Placental pericyte (primary cell): ENCODE results near the gene ZFP57. TPM values are rescaled to one million over a fixed set of nuclear protein-coding genes. Genes with fewer than 3 reads are reported as not detected.

Experiments
- small RNA-seq: library from RNA; depleted of rRNA; stranded (forward); fragments of <200 nt; gene quantifications from one replicate; pipeline ENCODE3, GENCODE V24; 2012; ENCODE audit warnings: low replicate concordance
- total RNA-seq: library from RNA; depleted of rRNA; stranded (reverse); fragments of >200 nt; gene quantifications from 2 replicates; pipeline ENCODE4 v1.2.3, GENCODE V29; 2012

ZFP57 gene
- total RNA-seq = not detected in 2 replicates

GRCh38 chr6:29680904-29681303 lies at the start of gene ZFP57:
Gene ZFP57, minus strand, starts transcription at chr6:29681152. Its CDS starts 4,149 bp downstream, at chr6:29677003.

GRCh38 chr6:29723262-29723665 lies 42.3 kb upstream of the ZFP57 start, which contains the start of gene HLA-F:
Gene HLA-F, plus strand, starts transcription at chr6:29723434. Its CDS starts 30 bp downstream, at chr6:29723464.

GRCh38 chr6:29656798-29657197 lies 24.2 kb downstream of the ZFP57 start, which contains the start of gene MOG:
Gene MOG, plus strand, starts transcription at chr6:29657092. Its CDS starts 118 bp downstream, at chr6:29657210.

GRCh38 chr6:29632789-29633533 lies 48.0 kb downstream of the ZFP57 start, which contains the start of gene GABBR1:
Gene GABBR1, minus strand, starts transcription at chr6:29633183. Its CDS starts 798 bp downstream, at chr6:29632385.

Small RNAs within 50 kb of the gene (small RNA-seq; reads per million reads assigned to genes)
- gene SUMO2P1 = 0.26 reads per million

Other genes starting within 250 kb of the ZFP57 start
- gene OR10C1, start 241.8 kb downstream of the ZFP57 start, total RNA-seq = not detected in 2 replicates
- gene OR11A1, start 224.1 kb downstream of the ZFP57 start, total RNA-seq = not detected in 2 replicates
- gene OR2H1, start 224.0 kb downstream of the ZFP57 start, total RNA-seq = not detected in 2 replicates
- gene MAS1L, start 193.2 kb downstream of the ZFP57 start, total RNA-seq = not detected in 2 replicates
- gene UBD, start 121.4 kb downstream of the ZFP57 start, total RNA-seq = not detected in 2 replicates
- not detected in 2 replicates for gene OR2H2, start 96.0 kb downstream of the ZFP57 start, total RNA-seq
- gene GABBR1, start 48.0 kb downstream of the ZFP57 start, total RNA-seq = 6.3 and 13.9 TPM in 2 replicates
- gene MOG, start 24.1 kb downstream of the ZFP57 start, total RNA-seq = not detected in 2 replicates
- gene HLA-F, start 42.3 kb upstream of the ZFP57 start, total RNA-seq = 3.1 and 14.7 TPM in 2 replicates
- not detected in 2 replicates for gene HLA-G, start 146.7 kb upstream of the ZFP57 start, total RNA-seq